ENCODE results near the gene TMEM184B.

Gene TMEM184B

DNA sequence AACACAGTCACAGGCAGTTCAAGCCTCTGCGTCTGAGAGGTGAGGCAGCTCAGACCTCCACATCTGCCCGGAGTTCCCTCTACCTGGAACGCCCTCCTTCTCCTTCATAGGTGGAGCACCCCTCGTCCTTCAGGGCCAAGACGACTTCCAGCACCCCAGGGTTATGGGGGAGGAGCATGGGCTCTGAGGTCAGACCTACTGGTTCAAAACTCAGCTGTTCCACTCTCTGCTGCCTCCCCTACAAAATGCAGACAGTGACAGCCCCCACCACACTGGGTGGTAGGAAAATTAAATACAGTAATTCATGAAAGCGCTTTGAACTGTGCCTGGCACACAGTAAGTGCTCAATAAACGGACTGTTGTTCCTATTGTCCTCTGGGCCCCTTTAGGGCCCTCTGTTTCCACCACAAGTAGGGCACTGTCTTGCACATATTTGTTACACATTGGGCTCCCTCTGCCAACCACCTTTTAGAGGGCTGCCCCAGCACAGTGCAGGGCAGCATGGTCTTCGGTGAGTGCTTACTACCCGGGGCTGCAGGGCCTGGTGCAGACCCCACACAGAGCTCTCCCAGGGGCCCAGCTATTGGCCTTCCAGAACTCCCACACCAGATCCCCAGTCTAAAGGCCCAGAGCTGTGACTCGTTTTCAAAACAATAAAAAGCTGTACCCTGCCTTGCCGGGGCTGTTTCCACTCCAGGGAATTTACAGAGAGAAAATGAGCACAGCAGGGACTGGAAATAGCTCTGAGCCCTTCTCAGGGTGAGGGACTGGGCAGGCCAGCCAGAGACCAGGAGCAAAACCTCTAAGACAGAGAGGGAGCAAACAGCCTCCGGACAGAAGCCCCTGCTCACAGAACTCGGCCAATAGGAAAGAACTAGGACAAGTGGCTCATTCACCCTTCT, 2.5 kb downstream of the TMEM184B start:
- TF ChIP-seq EZH2phosphoT487 (conservative IDR thresholded peaks at IDR 0.05; ENCODE audit: low read length), result no peak
- TF ChIP-seq, protein P1, sequence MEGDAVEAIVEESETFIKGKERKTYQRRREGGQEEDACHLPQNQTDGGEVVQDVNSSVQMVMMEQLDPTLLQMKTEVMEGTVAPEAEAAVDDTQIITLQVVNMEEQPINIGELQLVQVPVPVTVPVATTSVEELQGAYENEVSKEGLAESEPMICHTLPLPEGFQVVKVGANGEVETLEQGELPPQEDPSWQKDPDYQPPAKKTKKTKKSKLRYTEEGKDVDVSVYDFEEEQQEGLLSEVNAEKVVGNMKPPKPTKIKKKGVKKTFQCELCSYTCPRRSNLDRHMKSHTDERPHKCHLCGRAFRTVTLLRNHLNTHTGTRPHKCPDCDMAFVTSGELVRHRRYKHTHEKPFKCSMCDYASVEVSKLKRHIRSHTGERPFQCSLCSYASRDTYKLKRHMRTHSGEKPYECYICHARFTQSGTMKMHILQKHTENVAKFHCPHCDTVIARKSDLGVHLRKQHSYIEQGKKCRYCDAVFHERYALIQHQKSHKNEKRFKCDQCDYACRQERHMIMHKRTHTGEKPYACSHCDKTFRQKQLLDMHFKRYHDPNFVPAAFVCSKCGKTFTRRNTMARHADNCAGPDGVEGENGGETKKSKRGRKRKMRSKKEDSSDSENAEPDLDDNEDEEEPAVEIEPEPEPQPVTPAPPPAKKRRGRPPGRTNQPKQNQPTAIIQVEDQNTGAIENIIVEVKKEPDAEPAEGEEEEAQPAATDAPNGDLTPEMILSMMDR (IDR thresholded peaks at IDR 0.05; ENCODE audit: insufficient read depth, low read length, poor library complexity, severe bottlenecking), result no peak
- H3F3A ChIP-seq (ENCODE audit: insufficient read depth), result no peaks in the 10 kb centered on the region
- H3K4me2 ChIP-seq (ENCODE audit: low read depth, low read length, poor library complexity, severe bottlenecking), result no peak overlapping the region
- no peak overlapping the region for H2AFZ ChIP-seq (ENCODE audit: low read depth, low read length, severe bottlenecking)
- H3K9me2 ChIP-seq (replicated peaks; ENCODE audit: insufficient read depth, low read length), result no peaks in the 10 kb centered on the region
- H3K79me2 ChIP-seq (ENCODE audit: insufficient read depth, low read length), result no peaks in the 10 kb centered on the region
- no peak overlapping the region for H3K4me3 ChIP-seq (ENCODE audit: insufficient read depth, low read length, poor library complexity, severe bottlenecking)
- H3K9ac ChIP-seq (ENCODE audit: low read length), result no peak overlapping the region
- H3K27me3 ChIP-seq (ENCODE audit: low read length), result no peaks in the 10 kb centered on the region
- no peaks in the 10 kb centered on the region for H3K9me3 ChIP-seq (ENCODE audit: insufficient read depth, low read length)
- no peak overlapping the region for H3K27ac ChIP-seq (ENCODE audit: low read depth, low read length)
- no peaks in the 10 kb centered on the region for H3K36me3 ChIP-seq (ENCODE audit: low read length)
- H4K20me1 ChIP-seq (ENCODE audit: low read depth, low read length), result no peaks in the 10 kb centered on the region

- H2AFZ ChIP-seq (ENCODE audit: low read depth, low read length, severe bottlenecking), result no peak overlapping the region
- H3K27me3 ChIP-seq (ENCODE audit: low read length), result no peaks in the 10 kb centered on the region
- H3K79me2 ChIP-seq (ENCODE audit: insufficient read depth, low read length), result no peaks in the 10 kb centered on the region
- no peak for TF ChIP-seq EZH2phosphoT487 (conservative IDR thresholded peaks at IDR 0.05; ENCODE audit: low read length)
- TF ChIP-seq, protein P1 (IDR thresholded peaks at IDR 0.05; ENCODE audit: insufficient read depth, low read length, poor library complexity, severe bottlenecking), result no peak
- no peaks in the 10 kb centered on the region for H3K36me3 ChIP-seq (ENCODE audit: low read length)
- no peaks in the 10 kb centered on the region for H3F3A ChIP-seq (ENCODE audit: insufficient read depth)
- H3K9me3 ChIP-seq (ENCODE audit: insufficient read depth, low read length), result no peaks in the 10 kb centered on the region
- no peak overlapping the region for H3K27ac ChIP-seq (ENCODE audit: low read depth, low read length)
- no peak overlapping the region for H3K4me3 ChIP-seq (ENCODE audit: insufficient read depth, low read length, poor library complexity, severe bottlenecking)
- no peak overlapping the region for H3K4me2 ChIP-seq (ENCODE audit: low read depth, low read length, poor library complexity, severe bottlenecking)
- no peaks in the 10 kb centered on the region for H4K20me1 ChIP-seq (ENCODE audit: low read depth, low read length)
- H3K9me2 ChIP-seq (replicated peaks; ENCODE audit: insufficient read depth, low read length), result no peaks in the 10 kb centered on the region
- no peak overlapping the region for H3K9ac ChIP-seq (ENCODE audit: low read length)
These were observed 3.3 kb downstream of the TMEM184B start for GRCh38 chr22:38269466-38269865.

DNA sequence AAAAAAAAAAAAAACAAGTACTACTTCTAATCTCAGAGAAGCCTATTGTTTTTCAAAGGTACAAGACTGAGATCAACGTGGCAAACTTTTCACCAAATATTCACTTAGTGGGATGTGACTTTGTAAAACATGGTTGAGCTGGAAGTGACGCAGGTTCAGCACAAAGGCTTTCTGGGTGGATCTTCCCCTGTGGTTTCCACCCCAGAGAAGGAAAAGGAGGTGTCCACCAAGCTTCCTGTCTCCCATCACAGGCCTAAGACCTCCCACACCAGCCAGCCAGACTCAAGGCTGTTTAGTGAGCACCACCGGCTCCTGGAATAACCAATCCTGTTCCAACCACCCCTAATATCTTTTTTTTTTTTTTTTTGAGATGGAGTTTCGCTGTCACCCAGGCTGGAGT, 5.7 kb downstream of the TMEM184B start:
- no peak overlapping the region for H3K27ac ChIP-seq (ENCODE audit: low read depth, low read length)

More for the DNA sequence above, 5.7 kb downstream of the TMEM184B start:
- no peaks in the 10 kb centered on the region for H4K20me1 ChIP-seq (ENCODE audit: low read depth, low read length)
- no peak overlapping the region for H3K9ac ChIP-seq (ENCODE audit: low read length)
- H3K4me3 ChIP-seq (ENCODE audit: insufficient read depth, low read length, poor library complexity, severe bottlenecking), result no peak overlapping the region
- H3K27me3 ChIP-seq (ENCODE audit: low read length), result no peaks in the 10 kb centered on the region
- no peak overlapping the region for H3K4me2 ChIP-seq (ENCODE audit: low read depth, low read length, poor library complexity, severe bottlenecking)
- TF ChIP-seq, protein P1 (IDR thresholded peaks at IDR 0.05; ENCODE audit: insufficient read depth, low read length, poor library complexity, severe bottlenecking), result no peak
- no peak for TF ChIP-seq EZH2phosphoT487 (conservative IDR thresholded peaks at IDR 0.05; ENCODE audit: low read length)
- H2AFZ ChIP-seq (ENCODE audit: low read depth, low read length, severe bottlenecking), result no peak overlapping the region
- no peaks in the 10 kb centered on the region for H3F3A ChIP-seq (ENCODE audit: insufficient read depth)
- H3K79me2 ChIP-seq (ENCODE audit: insufficient read depth, low read length), result no peaks in the 10 kb centered on the region
- no peaks in the 10 kb centered on the region for H3K36me3 ChIP-seq (ENCODE audit: low read length)
- H3K9me3 ChIP-seq (ENCODE audit: insufficient read depth, low read length), result no peaks in the 10 kb centered on the region
- H3K9me2 ChIP-seq (replicated peaks; ENCODE audit: insufficient read depth, low read length), result no peaks in the 10 kb centered on the region

Measured in SU-DHL-6 (cell line).